GM23338 (cell line): Measurements from ENCODE around the gene NFE2L1. TPM values are rescaled to one million over a fixed set of nuclear protein-coding genes. Genes with fewer than 3 reads are reported as not detected.

Source experiments
- ATAC-seq: fragments of 200-7000 bp; cut with Tn5 transposase; 3 replicates; pipeline ENCODE4 v1.9.1; 2020
- DNase-seq: peaks from one replicate; pipeline ENCODE4 v3.0.0-alpha.2; 2015; ENCODE audit warnings: low spot score
- H2AFZ ChIP-seq: fragments of 200-600 bp; sonication (generic); 2 replicates; pipeline ENCODE4 v1.8.0; 2016; ENCODE audit warnings: antibody characterized with exemption, mild to moderate bottlenecking, moderate library complexity
- H3F3A ChIP-seq: fragments of 200-600 bp; sonication (generic); replicated peaks from 2 replicates; pipeline ENCODE4 v1.8.0; 2017; ENCODE audit warnings: antibody characterized with exemption, mixed run types, low read depth
- H3K27ac ChIP-seq: fragments of 200-600 bp; sonication (generic); 2 replicates; pipeline ENCODE4 v1.6.1; 2016; ENCODE audit warnings: low read depth
- H3K27me3 ChIP-seq: fragments of 200-600 bp; sonication (generic); 2 replicates; pipeline ENCODE4 v1.8.0; 2016; ENCODE audit warnings: mild to moderate bottlenecking, mixed run types, moderate library complexity; ENCODE audit not compliant: insufficient read depth
- H3K36me3 ChIP-seq: fragments of 200-600 bp; sonication (generic); 2 replicates; pipeline ENCODE4 v1.8.0; 2016; ENCODE audit warnings: mild to moderate bottlenecking; ENCODE audit not compliant: insufficient read depth
- H3K4me1 ChIP-seq: fragments of 200-600 bp; sonication (generic); 2 replicates; pipeline ENCODE4 v1.8.0; 2016; ENCODE audit warnings: mild to moderate bottlenecking, moderate library complexity; ENCODE audit not compliant: insufficient read depth
- H3K4me2 ChIP-seq: fragments of 200-600 bp; sonication (generic); 2 replicates; pipeline ENCODE4 v1.7.1; 2017; ENCODE audit warnings: mixed run types
- H3K4me3 ChIP-seq: fragments of 200-600 bp; sonication (generic); 2 replicates; pipeline ENCODE4 v1.6.1; 2016; ENCODE audit warnings: mixed run types
- H3K79me2 ChIP-seq: fragments of 200-600 bp; sonication (generic); replicated peaks from 2 replicates; pipeline ENCODE4 v1.8.0; 2017; ENCODE audit warnings: mild to moderate bottlenecking; ENCODE audit not compliant: insufficient read depth
- H3K9me2 ChIP-seq: fragments of 200-600 bp; sonication (generic); 2 replicates; pipeline ENCODE4 v1.8.0; 2017; ENCODE audit not compliant: insufficient read depth
- H4K20me1 ChIP-seq: fragments of 200-600 bp; sonication (generic); replicated peaks from 2 replicates; pipeline ENCODE4 v1.8.0; 2017; ENCODE audit warnings: mild to moderate bottlenecking; ENCODE audit not compliant: insufficient read depth
- H3K27ac Mint-ChIP-seq: 2 replicates; pipeline ENCODE4 v1.8.0; 2020; ENCODE audit warnings: inconsistent platforms, mild to moderate bottlenecking, moderate library complexity, mixed read lengths
- H3K27me3 Mint-ChIP-seq: 3 replicates; pipeline ENCODE4 v1.8.0; 2022; ENCODE audit warnings: low read depth, mild to moderate bottlenecking, moderate library complexity, mixed read lengths, inconsistent platforms; ENCODE audit not compliant: insufficient read depth, poor library complexity
- H3K36me3 Mint-ChIP-seq: 3 replicates; pipeline ENCODE4 v1.8.0; 2021; ENCODE audit warnings: low read depth, mild to moderate bottlenecking, inconsistent platforms, moderate library complexity, mixed read lengths
- H3K4me1 Mint-ChIP-seq: 3 replicates; pipeline ENCODE4 v1.8.0; 2020; ENCODE audit warnings: mild to moderate bottlenecking, inconsistent platforms, mixed read lengths
- H3K4me3 Mint-ChIP-seq: 3 replicates; pipeline ENCODE4 v1.8.0; 2021; ENCODE audit warnings: moderate library complexity, mild to moderate bottlenecking, inconsistent platforms, mixed read lengths
- H3K9me3 Mint-ChIP-seq: 3 replicates; pipeline ENCODE4 v1.8.0; 2020; ENCODE audit warnings: moderate library complexity, mild to moderate bottlenecking, inconsistent platforms, mixed read lengths
- CREB1 ChIP-seq: fragments of 250-450 bp; sonication (Bioruptor Pico); IDR thresholded peaks from 2 replicates; pipeline ENCODE4 v1.5.0; 2020; ENCODE audit warnings: low read depth, mild to moderate bottlenecking, moderate library complexity
- EZH2 ChIP-seq: fragments of 200-600 bp; sonication (generic); IDR thresholded peaks from one replicate; pipeline ENCODE4 v1.8.0; 2017; ENCODE audit warnings: antibody characterized with exemption, mild to moderate bottlenecking, low read depth; ENCODE audit not compliant: unreplicated experiment
- EZH2phosphoT487 ChIP-seq: fragments of 200-600 bp; sonication (generic); IDR thresholded peaks from one replicate; pipeline ENCODE4 v1.8.1; 2018; ENCODE audit warnings: antibody characterized with exemption; ENCODE audit not compliant: unreplicated experiment
- JUNB ChIP-seq: IDR thresholded peaks from one replicate; pipeline ENCODE4 v1.6.1; 2016; ENCODE audit warnings: antibody characterized with exemption; ENCODE audit not compliant: unreplicated experiment
- NANOG ChIP-seq: IDR thresholded peaks from 2 replicates; pipeline ENCODE4 v1.6.1; 2016; ENCODE audit warnings: antibody characterized with exemption, borderline replicate concordance
- POLR2AphosphoS5 ChIP-seq: IDR thresholded peaks from 2 replicates; pipeline ENCODE4 v1.6.1; 2016; ENCODE audit warnings: antibody characterized with exemption, low read depth
- STAT1 ChIP-seq: IDR thresholded peaks from one replicate; pipeline ENCODE4 v1.6.1; 2016; ENCODE audit warnings: antibody characterized with exemption; ENCODE audit not compliant: unreplicated experiment
- ZNF114 ChIP-seq: fragments of 250-450 bp; sonication (Bioruptor Pico); IDR thresholded peaks from 2 replicates; pipeline ENCODE4 v1.5.0; 2020; ENCODE audit warnings: mild to moderate bottlenecking, moderate library complexity
- ZNF331 ChIP-seq: fragments of 250-450 bp; sonication (Bioruptor Pico); IDR thresholded peaks from 2 replicates; pipeline ENCODE4 v1.5.0; 2020; ENCODE audit warnings: low read depth, mild to moderate bottlenecking, moderate library complexity
- polyA plus RNA-seq: library from polyadenylated mRNA; unstranded; fragments of >200 nt; fragmentation: Nextera tagmentation; extraction: Ambion mirVana; gene quantifications from 2 replicates; pipeline ENCODE4 v1.2.1, GENCODE V29; 2016
- total RNA-seq: library from RNA; depleted of rRNA; stranded (reverse); fragments of >200 nt; shearing (Covaris generic); gene quantifications from 2 replicates; pipeline ENCODE4 v1.2.3, GENCODE V29; 2014
- TF ChIP-seq, protein P1 (sequence below), 2 experiments: fragments of 200-600 bp in 1 of 2; sonication (generic) in 1 of 2; conservative IDR thresholded peaks; 2 replicates each; pipeline versions ENCODE4 v1.5.1 to v1.6.1; 2016 to 2017; ENCODE audit warnings: antibody characterized with exemption in 2 of 2, low read depth in 2 of 2, mild to moderate bottlenecking in 2 of 2, moderate library complexity in 1 of 2
- TF ChIP-seq, protein P2 (sequence below): IDR thresholded peaks from 2 replicates; pipeline ENCODE4 v1.6.1; 2016; ENCODE audit warnings: antibody characterized with exemption
- TF ChIP-seq, protein P3 (sequence below): IDR thresholded peaks from one replicate; pipeline ENCODE4 v1.6.1; 2018; ENCODE audit warnings: antibody characterized with exemption; ENCODE audit not compliant: unreplicated experiment
- TF ChIP-seq, protein P4 (sequence below): fragments of 250-450 bp; sonication (Bioruptor Pico); IDR thresholded peaks from 2 replicates; pipeline ENCODE4 v1.5.0; 2020; ENCODE audit warnings: mild to moderate bottlenecking, moderate library complexity

The NFE2L1 gene
- total and polyA plus RNA-seq, 2 experiments from 2014 or later = 39.9 to 138 TPM

DNA sequence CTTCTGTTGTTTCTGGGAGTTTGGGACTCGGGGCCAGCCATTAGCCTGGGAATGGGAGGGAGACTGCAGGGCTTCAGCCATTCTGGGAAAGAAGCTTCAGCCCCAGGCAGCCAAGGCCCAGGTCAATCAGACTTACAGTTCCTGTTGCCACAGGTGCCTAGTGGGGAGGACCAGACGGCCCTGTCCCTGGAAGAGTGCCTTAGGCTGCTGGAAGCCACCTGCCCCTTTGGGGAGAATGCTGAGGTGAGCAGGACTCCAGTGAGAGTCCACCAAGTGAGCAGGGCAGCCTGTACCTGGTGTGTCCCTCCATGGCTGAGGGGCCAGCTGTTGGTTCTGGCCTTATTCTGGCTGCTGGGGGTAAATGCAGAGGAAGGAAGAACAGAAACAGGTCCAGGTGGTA lies 8.7 kb downstream of the NFE2L1 start:
- Mint-ChIP-seq H3K9me3 (no peaks in the 10 kb centered on the region), H3K27me3 (peaks cover 34% of the 10 kb centered on the region), H3K4me3 (peak overlapping the region; percentile 98), H3K4me1 (peaks cover 73% of the 10 kb centered on the region), H3K36me3 (peaks cover 84% of the 10 kb centered on the region), H3K27ac (peak overlapping the region; percentile 100)
- H3K36me3 ChIP-seq = peaks cover 39% of the 10 kb centered on the region
- H3K79me2 ChIP-seq = peaks cover 68% of the 10 kb centered on the region
- peak overlapping the region; percentile 99 for H3K4me3 ChIP-seq
- H2AFZ ChIP-seq = no peak overlapping the region
- H3K27me3 ChIP-seq = no peaks in the 10 kb centered on the region
- peak overlapping the region; percentile 90 for H3K4me2 ChIP-seq
- TF ChIP-seq NANOG (no peak), ZNF114 (CRISPR knock-in tag) (no peak), EZH2 (no peak), JUNB (no peak), CREB1 (CRISPR knock-in tag) (no peak), ZNF331 (CRISPR knock-in tag) (no peak), POLR2AphosphoS5 (no peak; the same call in 1 of the 2 replicates), EZH2phosphoT487 (no peak), STAT1 (no peak)
- TF ChIP-seq, protein P1, sequence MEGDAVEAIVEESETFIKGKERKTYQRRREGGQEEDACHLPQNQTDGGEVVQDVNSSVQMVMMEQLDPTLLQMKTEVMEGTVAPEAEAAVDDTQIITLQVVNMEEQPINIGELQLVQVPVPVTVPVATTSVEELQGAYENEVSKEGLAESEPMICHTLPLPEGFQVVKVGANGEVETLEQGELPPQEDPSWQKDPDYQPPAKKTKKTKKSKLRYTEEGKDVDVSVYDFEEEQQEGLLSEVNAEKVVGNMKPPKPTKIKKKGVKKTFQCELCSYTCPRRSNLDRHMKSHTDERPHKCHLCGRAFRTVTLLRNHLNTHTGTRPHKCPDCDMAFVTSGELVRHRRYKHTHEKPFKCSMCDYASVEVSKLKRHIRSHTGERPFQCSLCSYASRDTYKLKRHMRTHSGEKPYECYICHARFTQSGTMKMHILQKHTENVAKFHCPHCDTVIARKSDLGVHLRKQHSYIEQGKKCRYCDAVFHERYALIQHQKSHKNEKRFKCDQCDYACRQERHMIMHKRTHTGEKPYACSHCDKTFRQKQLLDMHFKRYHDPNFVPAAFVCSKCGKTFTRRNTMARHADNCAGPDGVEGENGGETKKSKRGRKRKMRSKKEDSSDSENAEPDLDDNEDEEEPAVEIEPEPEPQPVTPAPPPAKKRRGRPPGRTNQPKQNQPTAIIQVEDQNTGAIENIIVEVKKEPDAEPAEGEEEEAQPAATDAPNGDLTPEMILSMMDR (conservative IDR thresholded peaks at IDR 0.05; ENCODE audit: low read depth in 2 of 2) = no peak
- TF ChIP-seq, protein P2, sequence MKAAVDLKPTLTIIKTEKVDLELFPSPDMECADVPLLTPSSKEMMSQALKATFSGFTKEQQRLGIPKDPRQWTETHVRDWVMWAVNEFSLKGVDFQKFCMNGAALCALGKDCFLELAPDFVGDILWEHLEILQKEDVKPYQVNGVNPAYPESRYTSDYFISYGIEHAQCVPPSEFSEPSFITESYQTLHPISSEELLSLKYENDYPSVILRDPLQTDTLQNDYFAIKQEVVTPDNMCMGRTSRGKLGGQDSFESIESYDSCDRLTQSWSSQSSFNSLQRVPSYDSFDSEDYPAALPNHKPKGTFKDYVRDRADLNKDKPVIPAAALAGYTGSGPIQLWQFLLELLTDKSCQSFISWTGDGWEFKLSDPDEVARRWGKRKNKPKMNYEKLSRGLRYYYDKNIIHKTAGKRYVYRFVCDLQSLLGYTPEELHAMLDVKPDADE = no peak
- TF ChIP-seq, protein P3, sequence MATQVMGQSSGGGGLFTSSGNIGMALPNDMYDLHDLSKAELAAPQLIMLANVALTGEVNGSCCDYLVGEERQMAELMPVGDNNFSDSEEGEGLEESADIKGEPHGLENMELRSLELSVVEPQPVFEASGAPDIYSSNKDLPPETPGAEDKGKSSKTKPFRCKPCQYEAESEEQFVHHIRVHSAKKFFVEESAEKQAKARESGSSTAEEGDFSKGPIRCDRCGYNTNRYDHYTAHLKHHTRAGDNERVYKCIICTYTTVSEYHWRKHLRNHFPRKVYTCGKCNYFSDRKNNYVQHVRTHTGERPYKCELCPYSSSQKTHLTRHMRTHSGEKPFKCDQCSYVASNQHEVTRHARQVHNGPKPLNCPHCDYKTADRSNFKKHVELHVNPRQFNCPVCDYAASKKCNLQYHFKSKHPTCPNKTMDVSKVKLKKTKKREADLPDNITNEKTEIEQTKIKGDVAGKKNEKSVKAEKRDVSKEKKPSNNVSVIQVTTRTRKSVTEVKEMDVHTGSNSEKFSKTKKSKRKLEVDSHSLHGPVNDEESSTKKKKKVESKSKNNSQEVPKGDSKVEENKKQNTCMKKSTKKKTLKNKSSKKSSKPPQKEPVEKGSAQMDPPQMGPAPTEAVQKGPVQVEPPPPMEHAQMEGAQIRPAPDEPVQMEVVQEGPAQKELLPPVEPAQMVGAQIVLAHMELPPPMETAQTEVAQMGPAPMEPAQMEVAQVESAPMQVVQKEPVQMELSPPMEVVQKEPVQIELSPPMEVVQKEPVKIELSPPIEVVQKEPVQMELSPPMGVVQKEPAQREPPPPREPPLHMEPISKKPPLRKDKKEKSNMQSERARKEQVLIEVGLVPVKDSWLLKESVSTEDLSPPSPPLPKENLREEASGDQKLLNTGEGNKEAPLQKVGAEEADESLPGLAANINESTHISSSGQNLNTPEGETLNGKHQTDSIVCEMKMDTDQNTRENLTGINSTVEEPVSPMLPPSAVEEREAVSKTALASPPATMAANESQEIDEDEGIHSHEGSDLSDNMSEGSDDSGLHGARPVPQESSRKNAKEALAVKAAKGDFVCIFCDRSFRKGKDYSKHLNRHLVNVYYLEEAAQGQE = no peak
- TF ChIP-seq, protein P4, sequence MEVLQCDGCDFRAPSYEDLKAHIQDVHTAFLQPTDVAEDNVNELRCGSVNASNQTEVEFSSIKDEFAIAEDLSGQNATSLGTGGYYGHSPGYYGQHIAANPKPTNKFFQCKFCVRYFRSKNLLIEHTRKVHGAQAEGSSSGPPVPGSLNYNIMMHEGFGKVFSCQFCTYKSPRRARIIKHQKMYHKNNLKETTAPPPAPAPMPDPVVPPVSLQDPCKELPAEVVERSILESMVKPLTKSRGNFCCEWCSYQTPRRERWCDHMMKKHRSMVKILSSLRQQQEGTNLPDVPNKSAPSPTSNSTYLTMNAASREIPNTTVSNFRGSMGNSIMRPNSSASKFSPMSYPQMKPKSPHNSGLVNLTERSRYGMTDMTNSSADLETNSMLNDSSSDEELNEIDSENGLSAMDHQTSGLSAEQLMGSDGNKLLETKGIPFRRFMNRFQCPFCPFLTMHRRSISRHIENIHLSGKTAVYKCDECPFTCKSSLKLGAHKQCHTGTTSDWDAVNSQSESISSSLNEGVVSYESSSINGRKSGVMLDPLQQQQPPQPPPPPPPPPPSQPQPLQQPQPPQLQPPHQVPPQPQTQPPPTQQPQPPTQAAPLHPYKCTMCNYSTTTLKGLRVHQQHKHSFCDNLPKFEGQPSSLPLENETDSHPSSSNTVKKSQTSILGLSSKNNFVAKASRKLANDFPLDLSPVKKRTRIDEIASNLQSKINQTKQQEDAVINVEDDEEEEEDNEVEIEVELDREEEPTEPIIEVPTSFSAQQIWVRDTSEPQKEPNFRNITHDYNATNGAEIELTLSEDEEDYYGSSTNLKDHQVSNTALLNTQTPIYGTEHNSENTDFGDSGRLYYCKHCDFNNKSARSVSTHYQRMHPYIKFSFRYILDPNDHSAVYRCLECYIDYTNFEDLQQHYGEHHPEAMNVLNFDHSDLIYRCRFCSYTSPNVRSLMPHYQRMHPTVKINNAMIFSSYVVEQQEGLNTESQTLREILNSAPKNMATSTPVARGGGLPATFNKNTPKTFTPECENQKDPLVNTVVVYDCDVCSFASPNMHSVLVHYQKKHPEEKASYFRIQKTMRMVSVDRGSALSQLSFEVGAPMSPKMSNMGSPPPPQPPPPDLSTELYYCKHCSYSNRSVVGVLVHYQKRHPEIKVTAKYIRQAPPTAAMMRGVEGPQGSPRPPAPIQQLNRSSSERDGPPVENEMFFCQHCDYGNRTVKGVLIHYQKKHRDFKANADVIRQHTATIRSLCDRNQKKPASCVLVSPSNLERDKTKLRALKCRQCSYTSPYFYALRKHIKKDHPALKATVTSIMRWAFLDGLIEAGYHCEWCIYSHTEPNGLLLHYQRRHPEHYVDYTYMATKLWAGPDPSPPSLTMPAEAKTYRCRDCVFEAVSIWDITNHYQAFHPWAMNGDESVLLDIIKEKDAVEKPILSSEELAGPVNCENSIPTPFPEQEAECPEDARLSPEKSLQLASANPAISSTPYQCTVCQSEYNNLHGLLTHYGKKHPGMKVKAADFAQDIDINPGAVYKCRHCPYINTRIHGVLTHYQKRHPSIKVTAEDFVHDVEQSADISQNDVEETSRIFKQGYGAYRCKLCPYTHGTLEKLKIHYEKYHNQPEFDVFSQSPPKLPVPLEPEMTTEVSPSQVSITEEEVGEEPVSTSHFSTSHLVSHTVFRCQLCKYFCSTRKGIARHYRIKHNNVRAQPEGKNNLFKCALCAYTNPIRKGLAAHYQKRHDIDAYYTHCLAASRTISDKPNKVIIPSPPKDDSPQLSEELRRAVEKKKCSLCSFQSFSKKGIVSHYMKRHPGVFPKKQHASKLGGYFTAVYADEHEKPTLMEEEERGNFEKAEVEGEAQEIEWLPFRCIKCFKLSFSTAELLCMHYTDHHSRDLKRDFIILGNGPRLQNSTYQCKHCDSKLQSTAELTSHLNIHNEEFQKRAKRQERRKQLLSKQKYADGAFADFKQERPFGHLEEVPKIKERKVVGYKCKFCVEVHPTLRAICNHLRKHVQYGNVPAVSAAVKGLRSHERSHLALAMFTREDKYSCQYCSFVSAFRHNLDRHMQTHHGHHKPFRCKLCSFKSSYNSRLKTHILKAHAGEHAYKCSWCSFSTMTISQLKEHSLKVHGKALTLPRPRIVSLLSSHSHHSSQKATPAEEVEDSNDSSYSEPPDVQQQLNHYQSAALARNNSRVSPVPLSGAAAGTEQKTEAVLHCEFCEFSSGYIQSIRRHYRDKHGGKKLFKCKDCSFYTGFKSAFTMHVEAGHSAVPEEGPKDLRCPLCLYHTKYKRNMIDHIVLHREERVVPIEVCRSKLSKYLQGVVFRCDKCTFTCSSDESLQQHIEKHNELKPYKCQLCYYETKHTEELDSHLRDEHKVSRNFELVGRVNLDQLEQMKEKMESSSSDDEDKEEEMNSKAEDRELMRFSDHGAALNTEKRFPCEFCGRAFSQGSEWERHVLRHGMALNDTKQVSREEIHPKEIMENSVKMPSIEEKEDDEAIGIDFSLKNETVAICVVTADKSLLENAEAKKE (CRISPR knock-in tag) = no peak
- no peaks in the 10 kb centered on the region for H3K9me2 ChIP-seq
- DNase-seq (no peak), ATAC-seq (no peak)
- peaks cover 41% of the 10 kb centered on the region for H3K4me1 ChIP-seq
- H4K20me1 ChIP-seq = peaks cover 28% of the 10 kb centered on the region
- H3K27ac ChIP-seq = peak overlapping the region; percentile 99
- H3F3A ChIP-seq = peaks cover 48% of the 10 kb centered on the region
